ENCODE data around the gene LCE1E. TPM values are rescaled to one million over a fixed set of nuclear protein-coding genes. Genes with fewer than 3 reads are reported as not detected.

Gene LCE1E
- total and polyA plus RNA-seq, 4 experiments from 2014 or later, result not detected

GRCh38 chr1:152760551-152761190, 25.4 kb upstream of the LCE1E start:
- Mint-ChIP-seq H3K4me1 (no peaks in the 10 kb centered on the region), H3K36me3 (no peaks in the 10 kb centered on the region), H3K27me3 (peaks cover 17 to 27% of the 10 kb centered on the region in 2 donors), H3K4me3 (no peak overlapping the region), H3K27ac (no peak overlapping the region), H3K9me3 (peaks cover 0 to 4% (median 0%) of the 10 kb centered on the region in 8 donors)
- H3K4me1 ChIP-seq (ENCODE audit: insufficient read depth, low read length), result no peaks in the 10 kb centered on the region
- H3K4me3 ChIP-seq (ENCODE audit: low read length in 2 of 2), result no peak overlapping the region
- H3K9me3 ChIP-seq (ENCODE audit: control insufficient read depth in 1 of 2, low read length in 2 of 2), result no peaks in the 10 kb centered on the region
- ChIA-PET CTCF (ENCODE audit: partially characterized antibody) (no interaction called here), POLR2A (ENCODE audit: partially characterized antibody) (no interaction called here)
- H3K27ac ChIP-seq (ENCODE audit: low read depth, low read length), result no peak overlapping the region
- no peak for DNase-seq
- H3K27me3 ChIP-seq (ENCODE audit: insufficient read depth, low read length), result no peaks in the 10 kb centered on the region
- no peaks in the 10 kb centered on the region for H3K36me3 ChIP-seq (ENCODE audit: insufficient read depth, low read length)
- intact Hi-C loops (cut with micrococcal nuclease), result no loop called here

- no peaks in the 10 kb centered on the region for H3K4me1 Mint-ChIP-seq
- no peak for DNase-seq
- peaks cover 12 to 24% of the 10 kb centered on the region in 2 donors for H3K27me3 Mint-ChIP-seq
- ChIA-PET POLR2A (ENCODE audit: partially characterized antibody) (no interaction called here), CTCF (ENCODE audit: partially characterized antibody) (no interaction called here)
- no peaks in the 10 kb centered on the region for H3K36me3 Mint-ChIP-seq
- Histone ChIP-seq H3K27ac (ENCODE audit: low read depth, low read length) (no peak overlapping the region), H3K4me3 (ENCODE audit: low read length in 2 of 2) (no peak overlapping the region), H3K4me1 (ENCODE audit: insufficient read depth, low read length) (no peaks in the 10 kb centered on the region), H3K27me3 (ENCODE audit: insufficient read depth, low read length) (no peaks in the 10 kb centered on the region), H3K36me3 (ENCODE audit: insufficient read depth, low read length) (no peaks in the 10 kb centered on the region), H3K9me3 (ENCODE audit: control insufficient read depth in 1 of 2, low read length in 2 of 2) (no peaks in the 10 kb centered on the region)
- intact Hi-C loops (cut with micrococcal nuclease), result no loop called here
- peaks cover 0 to 4% (median 0%) of the 10 kb centered on the region in 8 donors for H3K9me3 Mint-ChIP-seq
- no peak overlapping the region for H3K4me3 Mint-ChIP-seq
- H3K27ac Mint-ChIP-seq, result no peak overlapping the region
Observed at GRCh38 chr1:152761609-152762213, 24.3 kb upstream of the LCE1E start.

- Mint-ChIP-seq H3K4me3 (no peak overlapping the region), H3K27me3 (peaks cover 4 to 10% of the 10 kb centered on the region in 2 donors), H3K27ac (no peak overlapping the region), H3K9me3 (peaks cover 0 to 3% (median 0%) of the 10 kb centered on the region in 8 donors), H3K4me1 (no peaks in the 10 kb centered on the region), H3K36me3 (no peaks in the 10 kb centered on the region)
- no peaks in the 10 kb centered on the region for H3K27me3 ChIP-seq (ENCODE audit: insufficient read depth, low read length)
- H3K4me1 ChIP-seq (ENCODE audit: insufficient read depth, low read length), result no peaks in the 10 kb centered on the region
- H3K36me3 ChIP-seq (ENCODE audit: insufficient read depth, low read length), result no peaks in the 10 kb centered on the region
- no peak overlapping the region for H3K4me3 ChIP-seq (ENCODE audit: low read length in 2 of 2)
- CTCF ChIA-PET (ENCODE audit: partially characterized antibody), result no interaction called here
- POLR2A ChIA-PET (ENCODE audit: partially characterized antibody), result no interaction called here
- no peak overlapping the region for H3K27ac ChIP-seq (ENCODE audit: low read depth, low read length)
- intact Hi-C loops (cut with micrococcal nuclease), result no loop called here
- no peaks in the 10 kb centered on the region for H3K9me3 ChIP-seq (ENCODE audit: control insufficient read depth in 1 of 2, low read length in 2 of 2)
- DNase-seq, result no peak
Observed at GRCh38 chr1:152768847-152769533, 17.1 kb upstream of the LCE1E start.

GRCh38 chr1:152770411-152770810, 15.6 kb upstream of the LCE1E start:
- POLR2A ChIA-PET (ENCODE audit: partially characterized antibody), result no interaction called here
- no peak for DNase-seq
- intact Hi-C loops (cut with micrococcal nuclease), result no loop called here

GRCh38 chr1:152774875-152775274, 11.2 kb upstream of the LCE1E start, which contains the start of gene LCE1F:
Gene LCE1F, plus strand, starts transcription at chr1:152775140. Its CDS starts 1,232 bp downstream, at chr1:152776372.
- Histone ChIP-seq H3K27ac (ENCODE audit: low read depth, low read length) (no peak within 1 kb of the TSS), H3K27me3 (ENCODE audit: insufficient read depth, low read length) (no peaks in the 10 kb centered on the region), H3K9me3 (ENCODE audit: control insufficient read depth in 1 of 2, low read length in 2 of 2) (no peaks in the 10 kb centered on the region), H3K4me1 (ENCODE audit: insufficient read depth, low read length) (no peaks in the 10 kb centered on the region), H3K4me3 (ENCODE audit: low read length in 2 of 2) (no peak within 1 kb of the TSS), H3K36me3 (ENCODE audit: insufficient read depth, low read length) (no peaks in the 10 kb centered on the region)
- Mint-ChIP-seq H3K4me3 (no peak within 1 kb of the TSS), H3K27me3 (peaks cover 13 to 16% of the 10 kb centered on the region in 2 donors), H3K36me3 (no peaks in the 10 kb centered on the region), H3K9me3 (peaks cover 0 to 7% (median 0%) of the 10 kb centered on the region in 8 donors), H3K4me1 (no peaks in the 10 kb centered on the region), H3K27ac (no peak within 1 kb of the TSS)
- POLR2A ChIA-PET (ENCODE audit: partially characterized antibody), result no interaction called here
- CTCF ChIA-PET (ENCODE audit: partially characterized antibody), result no interaction called here
- intact Hi-C loops (cut with micrococcal nuclease), result no loop called here
- DNase-seq, result no peak

More at GRCh38 chr1:152770411-152770810, 15.6 kb upstream of the LCE1E start:
- no peak overlapping the region for H3K4me3 ChIP-seq (ENCODE audit: low read length in 2 of 2)
- CTCF ChIA-PET (ENCODE audit: partially characterized antibody), result no interaction called here
- H3K36me3 ChIP-seq (ENCODE audit: insufficient read depth, low read length), result no peaks in the 10 kb centered on the region
- no peaks in the 10 kb centered on the region for H3K4me1 Mint-ChIP-seq
- no peak overlapping the region for H3K4me3 Mint-ChIP-seq
- H3K27ac ChIP-seq (ENCODE audit: low read depth, low read length), result no peak overlapping the region
- no peaks in the 10 kb centered on the region for H3K27me3 ChIP-seq (ENCODE audit: insufficient read depth, low read length)
- H3K27ac Mint-ChIP-seq, result no peak overlapping the region
- no peaks in the 10 kb centered on the region for H3K36me3 Mint-ChIP-seq
- peaks cover 8% of the 10 kb centered on the region in 2 donors for H3K27me3 Mint-ChIP-seq
- H3K4me1 ChIP-seq (ENCODE audit: insufficient read depth, low read length), result no peaks in the 10 kb centered on the region
- peaks cover 0 to 4% (median 0%) of the 10 kb centered on the region in 8 donors for H3K9me3 Mint-ChIP-seq
- no peaks in the 10 kb centered on the region for H3K9me3 ChIP-seq (ENCODE audit: control insufficient read depth in 1 of 2, low read length in 2 of 2)

GRCh38 chr1:152776361-152776760, 9.7 kb upstream of the LCE1E start:
- ChIA-PET CTCF (ENCODE audit: partially characterized antibody) (no interaction called here), POLR2A (ENCODE audit: partially characterized antibody) (no interaction called here)
- Mint-ChIP-seq H3K9me3 (peaks cover 0 to 7% (median 0%) of the 10 kb centered on the region in 8 donors), H3K4me3 (no peak overlapping the region), H3K27me3 (peaks cover 14 to 15% of the 10 kb centered on the region in 2 donors), H3K36me3 (no peaks in the 10 kb centered on the region), H3K4me1 (no peaks in the 10 kb centered on the region), H3K27ac (no peak overlapping the region)
- DNase-seq, result no peak
- no peak overlapping the region for H3K27ac ChIP-seq (ENCODE audit: low read depth, low read length)
- intact Hi-C loops (cut with micrococcal nuclease), result no loop called here
- no peaks in the 10 kb centered on the region for H3K36me3 ChIP-seq (ENCODE audit: insufficient read depth, low read length)
- H3K27me3 ChIP-seq (ENCODE audit: insufficient read depth, low read length), result no peaks in the 10 kb centered on the region
- H3K4me1 ChIP-seq (ENCODE audit: insufficient read depth, low read length), result no peaks in the 10 kb centered on the region
- H3K4me3 ChIP-seq (ENCODE audit: low read length in 2 of 2), result no peak overlapping the region
- H3K9me3 ChIP-seq (ENCODE audit: control insufficient read depth in 1 of 2, low read length in 2 of 2), result no peaks in the 10 kb centered on the region

- intact Hi-C loops (cut with micrococcal nuclease), result no loop called here
- POLR2A ChIA-PET (ENCODE audit: partially characterized antibody), result no interaction called here
- no peak for DNase-seq
- Histone ChIP-seq H3K9me3 (ENCODE audit: control insufficient read depth in 1 of 2, low read length in 2 of 2) (no peaks in the 10 kb centered on the region), H3K27me3 (ENCODE audit: insufficient read depth, low read length) (no peaks in the 10 kb centered on the region), H3K36me3 (ENCODE audit: insufficient read depth, low read length) (no peaks in the 10 kb centered on the region), H3K27ac (ENCODE audit: low read depth, low read length) (no peak overlapping the region), H3K4me1 (ENCODE audit: insufficient read depth, low read length) (no peaks in the 10 kb centered on the region), H3K4me3 (ENCODE audit: low read length in 2 of 2) (no peak overlapping the region)
- Mint-ChIP-seq H3K4me1 (no peaks in the 10 kb centered on the region), H3K27ac (no peak overlapping the region), H3K36me3 (no peaks in the 10 kb centered on the region), H3K4me3 (no peak overlapping the region), H3K27me3 (peaks cover 14 to 17% of the 10 kb centered on the region in 2 donors), H3K9me3 (peaks cover 0 to 7% (median 0%) of the 10 kb centered on the region in 8 donors)
- CTCF ChIA-PET (ENCODE audit: partially characterized antibody), result no interaction called here
Observed at GRCh38 chr1:152777510-152778137, 8.4 kb upstream of the LCE1E start.
